ENCODE measurements around the gene SLC7A6. TPM values are rescaled to one million over a fixed set of nuclear protein-coding genes. Genes with fewer than 3 reads are reported as not detected.
A peak's percentile ranks its signal among the peaks of the same experiment; 100 is the strongest.

Gene SLC7A6
- total RNA-seq, 4 donors from 2014 or later = 23.4 to 55.6 (median 37.4) TPM

DNA sequence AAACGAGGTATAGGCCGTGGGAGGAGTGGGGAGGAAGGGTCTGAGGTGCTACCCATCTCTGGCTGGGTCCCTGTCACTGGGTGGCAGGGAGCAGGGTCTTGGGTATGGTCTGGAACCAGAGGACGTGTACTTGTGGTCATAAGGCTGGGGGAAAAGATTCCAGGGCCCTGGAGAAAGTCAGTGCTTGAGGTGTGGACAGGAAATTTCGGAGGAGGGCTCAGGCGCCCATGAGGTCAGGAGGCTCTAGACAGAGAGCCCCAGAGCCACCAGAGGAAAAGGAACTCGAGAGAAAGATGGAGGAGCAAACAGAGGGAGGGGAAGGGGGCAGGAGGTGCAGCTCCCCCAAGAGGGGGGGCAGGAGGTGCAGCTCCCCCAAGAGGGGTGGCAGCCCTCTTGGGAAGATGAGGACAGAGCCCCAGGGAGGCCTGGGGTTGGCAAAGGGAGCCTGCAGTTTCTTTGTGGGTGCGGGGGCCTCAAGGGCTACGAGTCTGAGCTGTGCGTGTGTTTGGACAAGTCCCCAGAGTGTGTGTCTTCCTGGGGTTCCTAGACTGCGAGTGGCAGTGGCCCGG is 683 bp upstream of the SLC7A6 start:
- TF ChIP-seq POLR2A (IDR thresholded peaks at IDR 0.05) = no peak
- TF ChIP-seq, protein P1, sequence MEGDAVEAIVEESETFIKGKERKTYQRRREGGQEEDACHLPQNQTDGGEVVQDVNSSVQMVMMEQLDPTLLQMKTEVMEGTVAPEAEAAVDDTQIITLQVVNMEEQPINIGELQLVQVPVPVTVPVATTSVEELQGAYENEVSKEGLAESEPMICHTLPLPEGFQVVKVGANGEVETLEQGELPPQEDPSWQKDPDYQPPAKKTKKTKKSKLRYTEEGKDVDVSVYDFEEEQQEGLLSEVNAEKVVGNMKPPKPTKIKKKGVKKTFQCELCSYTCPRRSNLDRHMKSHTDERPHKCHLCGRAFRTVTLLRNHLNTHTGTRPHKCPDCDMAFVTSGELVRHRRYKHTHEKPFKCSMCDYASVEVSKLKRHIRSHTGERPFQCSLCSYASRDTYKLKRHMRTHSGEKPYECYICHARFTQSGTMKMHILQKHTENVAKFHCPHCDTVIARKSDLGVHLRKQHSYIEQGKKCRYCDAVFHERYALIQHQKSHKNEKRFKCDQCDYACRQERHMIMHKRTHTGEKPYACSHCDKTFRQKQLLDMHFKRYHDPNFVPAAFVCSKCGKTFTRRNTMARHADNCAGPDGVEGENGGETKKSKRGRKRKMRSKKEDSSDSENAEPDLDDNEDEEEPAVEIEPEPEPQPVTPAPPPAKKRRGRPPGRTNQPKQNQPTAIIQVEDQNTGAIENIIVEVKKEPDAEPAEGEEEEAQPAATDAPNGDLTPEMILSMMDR (IDR thresholded peaks at IDR 0.05) = no peak
- DNase-seq (ENCODE audit: low spot score in 2 of 2) = no peak
- 43 to 52% methylated on average over 8 to 11 of the region's 11 CpGs for WGBS, 2 donors
- intact Hi-C loops (cut with DNase I; ENCODE audit: low total_unique reads) = loop anchor here (5.0 kb wide), 1 partner anchor 64 kb away; no protein-coding TSS in a partner anchor
- peak overlapping the region; percentile 80 for H3K4me3 ChIP-seq (ENCODE audit: low read depth, poor library complexity, severe bottlenecking)

DNA sequence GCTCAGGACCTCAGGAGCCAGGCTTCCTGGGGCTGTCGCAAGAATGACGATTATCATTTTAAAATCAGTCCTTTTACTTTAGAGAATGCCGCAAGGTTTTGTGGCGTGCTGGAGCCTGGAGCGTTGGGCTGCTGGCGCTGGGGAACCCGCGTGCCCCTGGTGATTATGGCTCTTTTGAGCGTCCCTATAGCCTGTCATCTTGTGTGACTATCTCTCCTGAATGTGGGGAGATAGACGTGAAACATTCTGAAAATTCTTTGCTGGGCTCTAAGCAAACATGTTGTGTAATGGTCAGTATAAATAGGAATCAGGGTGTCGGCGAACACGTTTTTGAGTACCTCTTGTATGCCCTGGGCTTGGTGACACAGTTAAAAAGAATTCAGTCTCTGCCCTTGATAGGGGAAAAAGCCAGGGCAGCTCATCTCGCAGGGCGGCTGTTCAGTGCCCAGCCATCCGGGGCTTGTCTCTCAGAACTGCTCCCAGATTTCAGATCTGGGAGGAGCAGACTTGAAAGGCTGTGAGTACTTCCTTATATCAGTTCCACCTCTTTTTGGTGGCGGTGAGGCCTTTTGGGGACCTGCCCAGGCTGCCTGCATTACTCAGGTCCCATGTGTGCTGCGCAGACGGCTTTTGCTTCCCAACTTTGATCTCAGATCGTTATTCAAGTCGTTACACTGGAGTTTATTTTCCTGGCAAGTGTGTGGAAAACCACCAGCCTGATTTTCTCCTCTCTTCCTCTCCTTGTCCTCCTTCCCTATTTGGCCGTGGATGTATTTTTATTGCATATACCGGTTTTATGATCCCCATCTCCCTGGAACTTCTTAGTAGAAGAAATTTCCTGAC is 973 bp downstream of the SLC7A6 start:
- WGBS, 2 donors = 2 to 3% methylated on average over 23 of the region's 23 CpGs
- intact Hi-C loops (cut with DNase I; ENCODE audit: low total_unique reads) = no loop called here
- H3K4me3 ChIP-seq (ENCODE audit: low read depth, poor library complexity, severe bottlenecking) = peak overlapping the region; percentile 80
- TF ChIP-seq POLR2A (IDR thresholded peaks at IDR 0.05) = no peak
- TF ChIP-seq, protein P1 (IDR thresholded peaks at IDR 0.05) = no peak
- DNase-seq (ENCODE audit: low spot score in 2 of 2) = peak; percentile 82 to 93

DNA sequence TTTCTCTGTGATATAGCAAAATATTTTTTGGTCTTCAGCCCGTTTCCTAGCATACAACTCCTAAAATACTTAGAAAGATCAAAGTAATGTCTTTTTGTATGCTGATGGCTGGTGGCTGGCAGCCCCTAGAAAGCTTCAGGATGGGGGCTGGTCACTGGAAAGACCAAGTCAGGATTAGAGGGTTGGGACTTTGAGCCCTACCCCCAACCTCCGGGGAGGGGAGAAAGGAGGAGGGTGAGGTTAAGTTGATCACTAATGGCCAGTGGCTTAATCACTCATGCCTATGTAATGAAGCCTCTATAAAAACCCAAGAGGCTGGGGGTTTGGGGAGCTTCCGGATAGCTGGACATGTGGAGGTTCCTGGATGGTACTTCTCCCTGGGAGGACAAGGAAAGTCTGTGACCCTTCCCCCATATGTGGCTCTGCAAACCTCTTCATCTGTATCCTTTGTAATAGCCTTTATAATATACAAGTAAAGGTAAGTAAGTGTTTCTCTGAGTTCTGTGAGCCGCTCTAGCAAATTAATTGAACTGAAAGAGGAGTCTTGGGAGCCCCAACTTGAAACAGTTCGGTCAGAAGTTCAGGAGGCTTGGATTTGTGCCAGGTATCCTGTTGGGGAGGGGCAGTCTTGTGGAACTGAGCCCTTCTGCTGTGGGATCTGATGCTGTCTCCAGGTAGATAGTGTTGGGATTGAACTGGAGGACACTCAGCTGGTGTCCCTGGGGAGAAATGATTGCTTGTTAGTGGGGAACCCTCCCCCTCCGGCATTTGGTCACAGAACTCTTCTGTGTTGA is 3.5 kb downstream of the SLC7A6 start:
- TF ChIP-seq POLR2A (IDR thresholded peaks at IDR 0.05) = no peak
- TF ChIP-seq, protein P1 (IDR thresholded peaks at IDR 0.05) = no peak
- WGBS, 2 donors = 68 to 69% methylated on average over 6 of the region's 6 CpGs
- H3K4me3 ChIP-seq (ENCODE audit: low read depth, poor library complexity, severe bottlenecking) = no peak overlapping the region
- no peak for DNase-seq (ENCODE audit: low spot score in 2 of 2)
- intact Hi-C loops (cut with DNase I; ENCODE audit: low total_unique reads) = no loop called here

DNA sequence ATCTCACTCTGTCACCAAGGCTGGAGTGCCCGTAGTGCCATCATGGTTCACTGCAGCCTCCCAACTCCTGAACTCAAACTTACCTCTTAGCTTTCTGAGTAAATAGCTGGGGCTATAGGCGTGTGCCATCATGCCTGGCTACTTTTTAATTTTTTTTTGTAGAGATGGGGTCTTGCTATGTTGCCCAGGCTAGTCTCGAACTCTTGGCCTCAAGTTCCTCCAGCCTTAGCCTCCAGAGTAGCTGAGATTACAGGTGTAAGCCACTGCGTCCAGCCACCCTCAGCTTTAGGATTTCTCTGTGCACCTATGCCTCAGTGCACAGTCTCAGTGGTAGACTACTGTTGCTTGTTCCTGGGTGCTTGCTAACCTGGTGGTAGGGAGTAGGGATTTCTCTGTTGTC is 5.5 kb downstream of the SLC7A6 start:
- no peak overlapping the region for H3K4me3 ChIP-seq (ENCODE audit: low read depth, poor library complexity, severe bottlenecking)
- 94% methylated on average over 4 of the region's 4 CpGs for WGBS, 2 donors
- TF ChIP-seq, protein P1 (IDR thresholded peaks at IDR 0.05) = no peak
- TF ChIP-seq POLR2A (IDR thresholded peaks at IDR 0.05) = no peak
- intact Hi-C loops (cut with DNase I; ENCODE audit: low total_unique reads) = no loop called here
- DNase-seq (ENCODE audit: low spot score in 2 of 2) = no peak

DNA sequence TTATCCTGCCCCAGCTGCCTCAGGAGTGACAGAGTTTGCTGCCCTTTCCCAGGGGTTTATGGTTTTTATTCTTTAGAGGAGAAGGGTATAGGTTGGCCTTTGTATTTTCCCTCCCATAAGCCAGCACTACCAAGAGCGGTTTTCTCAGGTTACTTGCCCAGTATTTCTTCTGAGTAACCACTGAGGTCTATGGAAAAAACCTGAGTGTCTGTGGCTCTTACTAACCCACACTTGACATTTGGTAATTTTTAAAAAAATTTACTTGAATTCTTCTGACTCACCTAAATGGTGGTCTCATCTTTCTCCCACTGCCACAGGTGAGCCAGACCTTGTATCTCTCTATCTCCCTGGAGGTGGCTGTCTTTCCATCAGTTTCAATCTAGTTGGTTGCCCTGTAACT is 6.0 kb downstream of the SLC7A6 start:
- TF ChIP-seq, protein P1 (IDR thresholded peaks at IDR 0.05) = no peak
- intact Hi-C loops (cut with DNase I; ENCODE audit: low total_unique reads) = no loop called here

More for the DNA sequence above, 6.0 kb downstream of the SLC7A6 start:
- no peak for DNase-seq (ENCODE audit: low spot score in 2 of 2)
- 0% methylated on average over 1 of the region's 1 CpG for WGBS, 2 donors
- H3K4me3 ChIP-seq (ENCODE audit: low read depth, poor library complexity, severe bottlenecking) = no peak overlapping the region
